HFFc6 (cell line): ENCODE results near the gene EXOSC6. TPM values are rescaled to one million over a fixed set of nuclear protein-coding genes. Genes with fewer than 3 reads are reported as not detected.
"Not testable (repeated sequence)": the region's sequence is repeated elsewhere in the genome, so short reads cannot be mapped to it uniquely, and the experiment has no call there.

ENCODE experiments used
- DNase-seq: peaks from one replicate; pipeline ENCODE4 v3.0.0-alpha.2; 2018
- H3K27ac Mint-ChIP-seq: 2 replicates; pipeline ENCODE4 v1.8.0; 2020; ENCODE audit warnings: mild to moderate bottlenecking, mixed read lengths
- H3K27me3 Mint-ChIP-seq: 2 replicates; pipeline ENCODE4 v1.8.0; 2021; ENCODE audit warnings: mild to moderate bottlenecking, moderate library complexity, mixed read lengths; ENCODE audit not compliant: insufficient read depth
- H3K36me3 Mint-ChIP-seq: 2 replicates; pipeline ENCODE4 v1.8.0; 2021; ENCODE audit warnings: low read depth, mixed read lengths
- H3K4me1 Mint-ChIP-seq: 2 replicates; pipeline ENCODE4 v1.8.0; 2020; ENCODE audit warnings: low read depth, mixed read lengths
- H3K4me3 Mint-ChIP-seq: 2 replicates; pipeline ENCODE4 v1.8.0; 2020; ENCODE audit warnings: mild to moderate bottlenecking, moderate library complexity, mixed read lengths
- H3K9me3 Mint-ChIP-seq: 2 replicates; pipeline ENCODE4 v1.8.0; 2020; ENCODE audit warnings: mild to moderate bottlenecking, mixed read lengths
- CTCF ChIP-seq: fragments of 200-600 bp; sonication (generic); IDR thresholded peaks from 2 replicates; pipeline ENCODE4 v1.5.0; 2021; ENCODE audit warnings: antibody characterized with exemption, mild to moderate bottlenecking
- total RNA-seq, 6 experiments: library from RNA; stranded (reverse); fragmentation: NEBNext Ultra II Directional; extraction: Animal tissue kit (Norgen Biotek cat#: 25700); gene quantifications; 2 replicates in 1 of 6; 3 replicates in 5 of 6; pipeline ENCODE4 v1.2.3, GENCODE V29; 2021

Gene EXOSC6
- total RNA-seq, 6 experiments from 2014 or later: 19.4 to 24.9 (median 21.6) TPM

DNA sequence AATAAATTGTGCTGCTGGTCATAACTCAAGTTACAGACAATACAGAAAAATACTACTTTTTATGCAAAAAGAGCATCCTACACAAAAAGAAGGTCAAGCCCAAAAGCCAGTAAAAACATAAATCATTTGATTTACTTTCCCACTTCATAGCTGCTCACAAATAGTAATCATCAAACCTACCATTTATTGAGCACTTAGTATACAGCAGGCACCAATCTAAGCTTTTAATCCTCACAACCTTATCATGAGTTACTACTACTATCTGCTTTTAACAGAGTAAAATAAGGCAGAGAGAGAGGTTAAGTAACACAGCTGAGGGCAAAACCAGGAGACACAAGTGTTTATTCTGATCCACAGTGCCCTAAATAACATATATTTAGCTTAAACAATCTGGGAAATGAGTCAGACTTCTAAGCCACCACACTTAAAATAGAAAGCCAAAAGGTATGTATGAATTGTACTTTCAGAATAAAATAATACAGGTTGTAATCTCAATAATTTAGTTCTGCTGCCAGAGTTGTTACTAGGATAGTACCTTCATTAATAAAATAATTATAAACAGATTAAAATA is 39.3 kb upstream of the EXOSC6 start:
- no peak overlapping the region for H3K4me3 Mint-ChIP-seq
- peak overlapping the region; percentile 99 for H3K27ac Mint-ChIP-seq
- no peak for DNase-seq
- no peaks in the 10 kb centered on the region for H3K9me3 Mint-ChIP-seq
- peaks cover 11% of the 10 kb centered on the region; the same call in 1 of the 2 replicates for H3K36me3 Mint-ChIP-seq
- no peak for TF ChIP-seq CTCF
- H3K27me3 Mint-ChIP-seq: peaks cover 2% of the 10 kb centered on the region; the same call in 1 of the 2 replicates
- peaks cover 20% of the 10 kb centered on the region for H3K4me1 Mint-ChIP-seq

DNA sequence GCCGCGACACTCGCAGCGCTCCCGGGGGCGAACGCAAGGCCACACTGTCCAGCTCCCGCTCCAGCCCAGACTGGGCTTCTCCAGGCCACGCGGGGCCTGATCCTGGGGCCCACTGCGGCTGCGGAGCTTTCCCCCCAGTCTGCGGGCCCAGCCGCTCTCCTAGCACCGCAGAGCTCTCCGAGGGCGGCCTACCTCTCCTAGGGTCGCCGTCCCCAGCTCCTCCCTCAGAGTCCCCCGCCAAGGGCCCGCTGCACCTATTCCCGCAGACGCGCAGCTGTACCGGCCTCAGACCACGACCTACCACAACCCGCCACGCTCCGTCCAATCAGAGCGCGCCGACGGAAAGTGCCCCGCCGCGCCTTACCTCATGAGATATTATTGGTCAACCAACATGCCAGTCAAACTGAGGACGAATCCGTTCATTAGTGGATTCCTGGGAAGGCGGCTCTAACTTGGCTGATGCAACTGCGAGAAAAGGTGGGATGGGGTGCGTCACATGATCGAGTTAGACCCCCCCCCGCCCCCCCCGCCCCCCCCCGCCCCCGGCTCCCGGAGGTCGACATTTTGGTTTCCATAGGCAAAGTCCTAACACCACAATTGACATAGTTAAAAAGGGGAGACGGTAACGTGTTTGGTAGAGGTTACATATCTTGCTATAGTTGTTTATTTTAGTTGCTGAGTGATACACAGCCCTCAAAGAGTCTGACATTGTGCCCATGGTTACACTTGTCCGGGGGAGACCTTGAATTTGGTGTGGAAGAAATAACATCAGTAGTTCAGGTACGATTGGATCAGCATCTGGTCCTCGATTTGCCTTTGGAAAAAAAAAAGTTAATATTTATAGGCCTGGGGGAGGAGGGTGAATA is 37.7 kb upstream of the EXOSC6 start, which contains the start of gene AARS1:
Gene AARS1, minus strand, starts transcription at position 278 of the 866 bp plus-strand sequence. CDS start 6,743 bp downstream, outside the sequence.
- peak; percentile 100 for DNase-seq
- H3K4me1 Mint-ChIP-seq: peaks cover 20% of the 10 kb centered on the region
- H3K36me3 Mint-ChIP-seq: peaks cover 11% of the 10 kb centered on the region; the same call in 1 of the 2 replicates
- peak within 1 kb of the TSS; percentile 99 for H3K27ac Mint-ChIP-seq
- peak within 1 kb of the TSS; percentile 99 for H3K4me3 Mint-ChIP-seq
- H3K27me3 Mint-ChIP-seq: peaks cover 2% of the 10 kb centered on the region; the same call in 1 of the 2 replicates
- no peaks in the 10 kb centered on the region for H3K9me3 Mint-ChIP-seq
- TF ChIP-seq CTCF: no peak

- not testable (repeated sequence) for H3K27me3 Mint-ChIP-seq, H3K9me3 Mint-ChIP-seq, DNase-seq
- Mint-ChIP-seq H3K36me3 (peaks cover 14% of the 10 kb centered on the region), H3K4me1 (peaks cover 20% of the 10 kb centered on the region), H3K4me3 (peak overlapping the region; percentile 99), H3K27ac (peak overlapping the region; percentile 99; the same call in 1 of the 2 replicates)
Observed at GRCh38 chr16:70287304-70287971, 35.7 kb upstream of the EXOSC6 start.

DNA sequence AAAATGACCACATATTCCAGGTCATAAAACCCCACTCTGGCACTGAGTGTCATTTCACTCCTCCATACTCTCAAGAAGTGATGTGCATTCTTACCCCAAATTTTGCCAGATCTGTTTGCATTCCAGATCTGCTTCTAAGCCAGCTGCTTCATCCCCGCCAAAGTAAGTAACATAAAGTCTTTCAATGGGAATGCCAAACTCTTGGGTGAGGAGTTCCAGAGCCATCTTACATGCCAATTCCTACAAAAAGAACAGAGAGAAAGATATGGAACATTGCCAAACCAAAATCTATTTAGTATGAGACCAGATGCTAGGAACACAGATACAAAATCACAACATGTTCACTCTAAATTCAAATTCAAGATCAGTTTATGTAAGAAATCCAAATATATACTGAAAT is 24.7 kb upstream of the EXOSC6 start:
- DNase-seq: no peak
- no peak overlapping the region for H3K27ac Mint-ChIP-seq
- TF ChIP-seq CTCF: no peak
- no peak overlapping the region for H3K4me3 Mint-ChIP-seq
- no peaks in the 10 kb centered on the region for H3K9me3 Mint-ChIP-seq
- no peaks in the 10 kb centered on the region for H3K27me3 Mint-ChIP-seq
- H3K4me1 Mint-ChIP-seq: 0 out of 2 replicates have a peak, but pooled peaks cover 5% of the 10 kb centered on the region
- peaks cover 36% of the 10 kb centered on the region for H3K36me3 Mint-ChIP-seq

GRCh38 chr16:70271696-70272095 is 20.0 kb upstream of the EXOSC6 start:
- Mint-ChIP-seq H3K4me3 (no peak overlapping the region), H3K27me3 (no peaks in the 10 kb centered on the region), H3K9me3 (no peaks in the 10 kb centered on the region), H3K27ac (no peak overlapping the region), H3K36me3 (peaks cover 38% of the 10 kb centered on the region), H3K4me1 (0 out of 2 replicates have a peak, but pooled peaks cover 5% of the 10 kb centered on the region)
- no peak for DNase-seq
- no peak for TF ChIP-seq CTCF
